ENCODE data around the gene RAB6B. TPM values are rescaled to one million over a fixed set of nuclear protein-coding genes. Genes with fewer than 3 reads are reported as not detected.

RAB6B gene
- total RNA-seq, 1 experiment from 2014 or later = 14.1 TPM

GRCh38 chr3:133859381-133860234 lies 36.1 kb downstream of the RAB6B start:
- H3K36me3 ChIP-seq (ENCODE audit: control insufficient read depth in 1 of 2, insufficient read depth in 2 of 2, low read length in 2 of 2) = no peaks in the 10 kb centered on the region
- H3K4me3 ChIP-seq (replicated peaks in 1 of 2; ENCODE audit: low read depth in 1 of 2, low read length in 2 of 2) = no peak overlapping the region
- H3K9me2 ChIP-seq (ENCODE audit: insufficient read depth) = no peaks in the 10 kb centered on the region
- CTCF ChIA-PET = no interaction called here
- intact Hi-C loops (cut with micrococcal nuclease) = no loop called here
- no peaks in the 10 kb centered on the region for H3K9me3 ChIP-seq (ENCODE audit: control insufficient read depth in 1 of 2, insufficient read depth in 1 of 2, low read depth in 1 of 2, low read length in 2 of 2)
- H2AFZ ChIP-seq (ENCODE audit: low read depth, low read length, poor library complexity, severe bottlenecking) = no peak overlapping the region
- TF ChIP-seq EGR1 (IDR thresholded peaks at IDR 0.05; ENCODE audit: low read depth) (no peak), RAD21 (IDR thresholded peaks at IDR 0.05; ENCODE audit: low read depth) (no peak), ZFX (IDR thresholded peaks at IDR 0.05) (no peak), POLR2A (IDR thresholded peaks at IDR 0.05; ENCODE audit: borderline replicate concordance, extremely low read depth, insufficient read depth, insufficient read length) (no peak), SP1 (IDR thresholded peaks at IDR 0.05; ENCODE audit: low read depth) (no peak), EZH2phosphoT487 (IDR thresholded peaks at IDR 0.05; ENCODE audit: borderline replicate concordance) (no peak), POLR2AphosphoS5 (IDR thresholded peaks at IDR 0.05; ENCODE audit: low read depth, low read length) (no peak), ZBTB33 (IDR thresholded peaks at IDR 0.05; ENCODE audit: extremely low read depth, insufficient replicate concordance, low read length) (no peak)
- H3K4me2 ChIP-seq (ENCODE audit: low read length) = no peak overlapping the region
- BruUV-seq (replicated peaks) = no TSS peak
- no peaks in the 10 kb centered on the region for H4K20me1 ChIP-seq (ENCODE audit: insufficient read depth)
- POLR2A ChIA-PET = no interaction called here
- H3K79me2 ChIP-seq (ENCODE audit: insufficient read depth, low read length) = no peaks in the 10 kb centered on the region
- no peaks in the 10 kb centered on the region for H3K4me1 ChIP-seq (ENCODE audit: control insufficient read depth in 1 of 2, insufficient read depth in 2 of 2, low read length in 2 of 2)
- H3K27ac ChIP-seq (ENCODE audit: low read depth, low read length) = no peak overlapping the region
- RAD21 ChIA-PET (ENCODE audit: low non-redundant PET in 1 of 2, low total read pairs in 2 of 2, uncharacterized antibody in 2 of 2, unreplicated experiment in 2 of 2) = no interaction called here
- no peaks in the 10 kb centered on the region for H3K27me3 ChIP-seq (ENCODE audit: insufficient read depth, low read length)
- ATAC-seq (no peak), DNase-seq (ENCODE audit: low read depth, low spot score) (no peak)
- no peak overlapping the region for H3K9ac ChIP-seq (ENCODE audit: low read length)

Measured in HCT116 (cell line).